T follicular helper cell (primary cell): Measurements from ENCODE around the gene EPAS1.
A peak's percentile ranks its signal among the peaks of the same experiment; 100 is the strongest.

ENCODE experiments used
- DNase-seq: peaks from one replicate; pipeline ENCODE4 v3.0.0-alpha.2; 2020; ENCODE audit warnings: low read depth

The EPAS1 gene

DNA sequence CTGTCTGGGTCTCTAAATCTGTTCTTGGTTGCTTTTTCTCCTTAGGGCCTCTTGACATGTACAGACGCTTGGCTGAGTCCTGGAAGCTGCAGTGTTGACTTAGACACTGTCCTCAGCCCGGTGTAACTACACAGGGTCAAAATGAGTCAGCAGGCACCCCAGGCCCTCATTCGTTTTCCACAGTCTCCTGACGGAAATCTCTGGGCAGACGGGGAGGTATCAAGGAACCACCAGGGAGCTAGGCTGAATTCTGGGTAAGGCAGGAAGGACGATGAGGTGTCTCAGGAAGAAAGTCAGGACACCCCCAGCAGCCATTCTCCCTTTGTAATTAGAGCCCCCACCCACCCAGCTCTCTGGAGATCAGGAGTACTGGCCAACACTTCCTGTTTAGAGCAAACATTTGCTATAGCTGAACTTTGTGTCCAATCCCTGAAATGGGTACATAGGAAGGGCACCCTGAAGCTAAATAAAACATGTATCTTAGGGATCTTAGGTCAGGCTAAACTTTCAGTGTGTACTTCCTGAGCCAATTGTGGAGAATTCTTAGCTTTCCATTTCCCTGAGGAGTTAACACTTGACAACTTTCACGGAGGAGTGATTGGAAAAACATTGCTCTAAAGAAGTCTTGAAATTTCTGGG, 23.9 kb upstream of the EPAS1 start:
- no peak for DNase-seq

DNA sequence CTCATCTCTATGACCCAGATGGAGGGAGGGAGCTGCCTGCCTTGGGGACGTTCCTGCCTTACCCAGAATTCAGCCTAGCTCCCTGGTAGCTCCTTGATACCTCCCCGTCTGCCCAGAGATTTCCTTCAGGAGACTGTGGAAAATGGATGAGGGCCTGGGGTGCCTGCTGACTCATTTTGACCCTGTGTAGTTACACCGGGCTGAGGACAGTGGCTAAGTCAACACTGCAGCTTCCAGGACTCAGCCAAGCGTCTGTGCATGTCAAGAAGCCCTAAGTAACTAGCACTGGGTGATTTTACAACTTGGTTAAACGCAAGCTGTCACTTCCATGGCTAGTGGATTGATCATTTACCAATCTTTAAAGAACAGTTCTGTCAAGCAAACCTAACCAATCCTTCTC, 23.3 kb upstream of the EPAS1 start:
- DNase-seq: no peak

DNA sequence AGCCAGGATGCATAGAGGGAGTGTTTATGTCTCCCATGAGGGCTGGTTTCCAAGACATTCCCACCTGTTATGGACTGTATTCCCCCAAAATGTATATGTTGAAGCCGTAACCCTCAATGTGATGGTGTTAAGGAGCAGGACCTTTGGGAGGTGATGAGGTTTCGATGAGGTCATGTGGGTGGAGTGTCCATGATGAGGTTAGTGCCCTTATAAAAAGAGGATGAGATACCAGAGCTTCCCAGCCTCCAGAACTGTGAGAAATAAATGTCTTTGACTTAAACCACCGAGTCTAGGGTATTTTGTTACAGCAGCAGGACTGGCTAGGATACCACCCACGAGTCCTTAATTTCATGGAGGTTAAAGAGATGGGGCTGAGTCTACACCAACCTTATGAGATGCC, 22.6 kb upstream of the EPAS1 start:
- no peak for DNase-seq

DNA sequence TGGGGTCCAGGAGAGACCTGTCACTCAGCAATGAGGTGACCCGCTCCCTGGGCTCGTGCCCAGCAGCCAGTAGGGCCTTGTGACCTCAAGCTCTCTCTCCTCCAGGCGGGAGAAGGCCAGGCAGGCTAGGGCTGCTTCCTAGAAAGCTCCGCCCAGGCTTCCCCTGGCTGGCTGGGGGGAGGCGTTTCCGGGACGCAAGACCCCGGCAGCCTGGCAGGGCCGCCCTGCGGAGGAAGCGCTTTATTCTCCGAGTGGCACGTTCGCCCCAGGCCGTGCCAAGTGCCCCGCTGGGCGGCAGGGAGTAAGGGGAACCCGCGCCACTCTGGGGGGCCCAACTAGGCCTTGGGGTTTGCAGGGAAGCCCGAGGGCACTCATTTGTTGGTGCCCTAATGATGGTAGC, 21.2 kb upstream of the EPAS1 start:
- DNase-seq: no peak

DNA sequence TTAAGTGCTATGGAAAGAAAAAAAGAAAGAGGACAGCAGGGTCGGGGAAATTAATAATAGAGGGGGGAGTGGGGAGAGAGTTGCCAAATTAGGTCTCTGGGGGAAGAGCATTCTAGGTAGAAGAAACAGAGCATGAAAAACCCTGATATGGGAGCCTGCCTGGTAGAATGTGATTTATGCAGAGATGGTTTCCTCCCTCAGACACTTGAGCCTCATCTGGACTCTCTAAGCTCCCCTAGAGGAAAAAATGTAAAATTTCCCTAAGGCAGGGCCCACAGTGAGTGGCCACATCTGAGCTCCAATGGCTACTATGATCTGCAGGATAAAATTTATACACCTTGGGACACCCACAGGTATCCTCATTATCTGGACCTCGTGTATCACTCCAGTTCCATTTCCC, 20.6 kb upstream of the EPAS1 start:
- DNase-seq: no peak

DNA sequence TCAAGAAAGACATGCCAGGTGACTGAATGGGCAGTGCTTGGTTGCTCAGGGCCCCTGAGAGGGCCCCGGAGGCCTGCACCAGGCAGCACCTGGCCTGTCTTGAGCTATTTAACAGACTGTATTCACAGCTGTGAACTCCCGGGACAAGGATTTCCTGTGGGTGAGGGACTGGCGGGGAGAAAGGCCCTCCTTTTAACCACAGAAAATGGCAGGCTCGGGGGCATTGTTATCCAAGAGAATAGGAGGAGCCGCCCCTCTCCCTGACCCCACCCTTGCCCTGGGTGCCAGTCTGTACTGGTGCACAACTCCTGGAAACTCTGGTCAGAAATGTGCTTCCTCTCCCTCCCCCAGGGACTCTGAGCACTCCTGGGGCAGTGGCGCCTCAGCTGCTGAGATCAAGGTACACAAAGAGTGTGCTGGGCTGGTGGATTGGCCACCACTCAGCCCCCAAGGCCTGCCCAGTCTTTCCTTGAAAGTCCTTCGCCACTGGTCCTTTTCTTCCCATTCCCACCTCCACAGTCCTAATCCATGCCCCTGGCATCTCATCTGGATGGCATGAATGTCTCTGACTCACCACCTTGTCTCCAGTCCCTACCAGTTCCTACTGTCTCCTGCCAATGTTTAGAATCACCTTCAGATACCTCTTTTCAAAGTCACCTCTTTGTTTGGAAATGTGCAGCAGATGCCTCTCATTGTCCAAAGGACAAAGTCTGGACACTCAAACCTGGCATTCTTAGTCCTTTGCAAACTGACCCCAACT, 19.6 kb upstream of the EPAS1 start:
- DNase-seq: no peak

DNA sequence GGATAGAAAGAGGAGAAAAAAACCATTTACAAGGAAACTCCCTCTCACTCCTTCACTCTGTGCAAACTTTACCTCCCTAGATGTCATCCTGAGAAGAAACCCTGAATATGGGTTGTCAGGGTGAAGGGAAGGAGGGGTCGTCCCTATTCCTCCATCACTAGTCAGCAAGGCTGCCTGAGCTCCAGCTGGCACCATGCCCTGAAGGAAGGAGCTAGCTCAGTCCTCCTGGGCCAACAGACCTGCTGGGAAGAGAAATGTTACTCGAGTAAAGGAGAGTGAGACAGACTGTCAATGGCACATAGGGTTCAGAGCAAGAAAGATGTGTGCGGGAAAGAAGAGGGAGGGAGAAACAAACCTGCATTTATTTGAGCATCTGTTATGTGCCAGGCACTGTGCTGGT, 18.3 kb upstream of the EPAS1 start:
- DNase-seq: no peak

DNA sequence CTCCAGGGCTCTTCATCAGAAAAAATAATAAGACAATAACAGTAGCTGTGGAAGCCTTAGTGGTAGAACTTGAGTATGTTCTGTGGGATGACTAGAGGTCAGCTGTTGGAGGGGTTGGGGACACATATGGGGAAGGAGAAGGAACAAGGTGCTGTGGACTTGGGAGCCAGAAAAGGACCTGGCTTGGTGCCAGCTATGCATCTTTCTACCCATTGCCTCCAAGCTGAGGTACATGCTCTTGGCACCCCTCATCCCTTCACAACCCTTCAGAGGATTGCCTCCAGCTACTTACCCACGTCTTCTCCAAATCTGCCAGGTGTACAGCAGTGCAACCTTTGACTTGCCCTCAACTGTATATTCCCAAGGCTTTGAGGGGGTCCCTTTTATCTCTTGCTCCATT, 15.3 kb upstream of the EPAS1 start:
- no peak for DNase-seq

DNA sequence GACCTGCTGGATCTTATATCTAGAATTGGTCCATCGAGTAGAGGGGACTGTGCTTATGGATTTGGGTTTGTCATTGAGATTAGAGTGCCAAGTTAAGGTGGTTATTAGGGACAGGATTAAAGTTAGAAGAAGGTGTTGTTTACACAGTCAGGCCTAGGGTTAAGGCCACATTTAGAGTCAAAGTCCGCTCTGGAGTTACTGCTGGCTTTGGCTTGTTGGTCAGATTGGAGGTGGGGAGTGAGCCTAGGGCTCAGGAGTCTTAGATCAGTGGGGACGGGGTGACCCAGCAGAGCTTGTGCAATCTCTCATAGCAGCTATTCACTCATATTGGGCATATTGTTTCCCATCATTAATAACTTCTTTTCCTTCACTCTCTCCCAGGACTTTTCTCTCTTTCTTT, 13.5 kb upstream of the EPAS1 start:
- no peak for DNase-seq

DNA sequence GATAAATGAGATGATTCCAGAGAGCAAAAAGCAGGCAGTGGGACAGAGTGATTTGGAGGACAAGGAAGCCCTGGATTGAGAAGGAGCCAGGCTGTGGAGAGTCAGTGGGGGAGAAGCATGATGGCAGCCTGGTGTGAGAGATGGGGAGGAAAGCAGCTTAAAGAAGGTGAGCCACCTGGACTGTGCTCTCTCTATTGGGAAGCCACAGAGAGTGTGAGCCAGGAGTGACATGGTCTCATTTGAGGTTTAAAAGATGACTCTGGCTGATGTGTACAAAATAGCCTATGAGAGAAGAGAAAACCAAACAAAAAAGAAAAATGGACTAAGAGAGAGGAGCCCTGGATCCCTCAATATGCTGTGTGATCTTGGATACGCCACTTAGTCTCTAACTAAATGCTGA, 12.9 kb upstream of the EPAS1 start:
- DNase-seq: no peak

DNA sequence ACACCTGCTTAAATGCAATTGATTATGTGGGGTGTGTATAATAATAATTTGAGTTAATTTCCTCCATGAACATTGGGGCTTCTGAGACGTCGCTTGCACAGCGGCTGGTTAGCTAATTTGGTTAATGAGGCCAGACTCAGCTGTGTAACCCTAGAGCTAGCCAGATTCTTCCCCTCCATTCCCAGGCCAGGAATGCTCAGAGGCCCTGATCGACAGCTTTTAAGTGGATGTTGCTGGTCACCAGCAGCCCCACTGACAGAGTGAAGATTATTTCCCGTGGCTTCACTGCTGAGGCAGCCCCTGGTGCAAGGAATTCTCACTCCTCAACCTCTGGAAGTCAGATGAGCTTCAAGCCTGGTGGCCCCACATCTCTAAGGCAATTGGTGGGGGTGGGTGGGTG, 12.4 kb upstream of the EPAS1 start:
- no peak for DNase-seq

DNA sequence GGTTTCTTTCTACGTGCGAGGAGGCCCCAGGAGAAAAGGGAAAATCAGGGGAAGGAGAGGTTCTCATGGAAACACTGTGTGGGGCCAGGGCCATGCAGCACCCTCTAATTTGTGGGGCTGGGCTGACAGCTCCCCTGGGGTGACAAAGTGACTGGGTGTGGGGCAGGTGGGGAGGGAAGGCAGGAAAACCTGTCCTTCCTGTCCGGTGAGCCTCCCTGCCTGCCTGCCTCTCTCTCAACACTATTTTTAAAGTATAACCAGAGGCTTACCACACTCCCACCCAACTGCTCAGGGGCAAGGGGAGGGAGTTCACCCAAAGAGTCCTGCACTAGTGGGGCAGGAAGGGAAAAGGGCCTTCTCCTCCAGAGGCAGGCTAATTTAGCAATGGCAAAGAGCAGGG, 10.5 kb upstream of the EPAS1 start:
- DNase-seq: no peak

DNA sequence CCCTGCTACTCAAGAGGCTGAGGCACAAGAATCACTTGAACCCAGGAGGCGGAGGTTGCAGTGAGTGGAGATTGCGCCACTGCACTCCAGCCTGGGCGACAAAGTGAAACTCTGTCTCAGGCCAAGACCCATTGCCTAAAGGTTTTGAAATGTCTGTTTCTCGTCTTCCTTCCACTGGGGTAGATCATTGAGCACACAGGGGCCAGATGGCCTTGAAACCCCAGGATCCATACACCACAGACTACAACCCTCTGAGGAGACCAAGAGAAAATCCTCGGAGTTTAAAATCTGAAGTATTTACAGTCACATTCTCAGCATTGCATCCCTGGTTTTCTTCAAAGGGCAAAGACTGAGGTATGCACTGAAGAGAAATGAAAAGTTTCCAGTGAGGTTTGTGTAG, 7.1 kb upstream of the EPAS1 start:
- DNase-seq: no peak

DNA sequence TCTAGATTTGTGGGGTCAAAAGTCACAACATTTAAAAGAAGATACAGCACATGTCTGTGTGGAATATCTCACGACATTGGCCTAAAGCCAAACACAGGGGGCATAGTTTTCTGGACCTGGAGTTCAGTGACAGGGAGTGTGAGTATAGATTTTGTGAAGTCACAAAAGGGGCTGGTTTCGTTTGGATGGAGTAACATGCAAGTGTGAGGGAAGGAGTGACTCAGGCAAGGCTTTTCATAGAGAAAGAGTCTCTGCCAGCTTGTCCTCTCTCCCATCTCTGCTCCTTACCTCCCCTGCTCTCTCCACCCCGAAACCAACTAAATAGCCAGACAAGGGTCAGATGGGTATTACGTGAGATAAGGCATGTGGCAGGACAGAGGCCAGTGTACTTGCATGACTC, 3.7 kb upstream of the EPAS1 start:
- no peak for DNase-seq

DNA sequence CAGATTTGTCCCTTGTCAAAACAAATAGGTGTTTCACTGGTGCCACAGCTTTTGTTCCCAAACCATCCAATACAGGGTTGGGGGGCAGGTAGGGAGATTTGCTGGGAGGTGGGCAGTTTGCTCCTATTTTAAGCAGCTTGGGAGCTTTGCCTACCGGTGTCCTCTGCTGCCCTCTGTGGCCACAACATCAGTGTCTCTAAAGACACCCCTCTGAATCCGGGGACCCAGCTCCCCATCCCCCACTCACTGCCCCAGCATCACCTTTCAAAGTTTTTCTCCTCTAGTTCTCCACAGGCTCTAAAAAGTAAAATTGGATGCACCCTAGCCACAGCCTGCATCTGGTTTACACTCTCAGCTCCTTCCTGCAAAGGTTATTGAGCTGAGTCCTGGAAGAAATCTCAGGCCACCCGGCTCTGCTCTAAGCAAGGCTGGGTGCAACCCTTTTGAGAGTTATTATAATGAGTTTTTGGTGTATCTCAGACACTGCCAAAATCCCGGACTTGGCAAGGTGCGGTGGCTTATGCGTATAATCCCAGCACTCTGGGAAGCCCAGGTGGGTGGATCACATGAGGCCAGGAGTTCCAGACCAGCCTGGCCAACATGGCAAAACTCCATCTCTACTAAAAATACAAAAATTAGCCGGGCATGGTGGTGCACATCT, 2.9 kb upstream of the EPAS1 start:
- no peak for DNase-seq

DNA sequence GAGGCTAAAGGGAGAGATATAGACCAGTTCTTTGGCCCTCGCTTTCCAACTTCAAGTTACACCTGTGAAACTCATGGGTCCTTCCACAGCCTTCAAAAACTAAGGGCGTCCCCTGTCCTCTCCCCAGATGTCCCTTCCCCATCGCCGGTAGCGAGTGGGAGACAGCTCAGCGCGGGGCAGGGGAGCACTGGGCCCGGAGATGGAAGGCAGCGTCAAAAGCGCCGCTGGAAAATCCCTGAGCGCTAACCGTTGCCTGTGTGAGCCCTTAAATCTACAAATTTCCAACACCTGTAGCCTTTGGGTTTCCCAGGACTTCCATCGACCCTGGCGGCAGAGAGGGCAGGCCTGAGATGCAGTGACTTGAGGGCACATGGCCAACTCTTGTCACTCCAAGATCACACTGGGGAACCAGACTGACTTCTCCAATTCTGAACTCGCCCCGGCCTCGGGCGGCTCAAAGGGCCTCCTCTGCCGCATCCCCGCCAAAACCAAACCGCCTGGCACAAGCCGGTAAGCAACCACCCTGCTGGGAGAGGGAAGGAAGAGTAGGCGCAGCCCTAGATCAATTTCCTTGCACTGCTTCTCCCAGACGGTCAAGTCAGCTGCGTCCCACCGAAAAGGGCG, 879 bp upstream of the EPAS1 start:
- DNase-seq: no peak

DNA sequence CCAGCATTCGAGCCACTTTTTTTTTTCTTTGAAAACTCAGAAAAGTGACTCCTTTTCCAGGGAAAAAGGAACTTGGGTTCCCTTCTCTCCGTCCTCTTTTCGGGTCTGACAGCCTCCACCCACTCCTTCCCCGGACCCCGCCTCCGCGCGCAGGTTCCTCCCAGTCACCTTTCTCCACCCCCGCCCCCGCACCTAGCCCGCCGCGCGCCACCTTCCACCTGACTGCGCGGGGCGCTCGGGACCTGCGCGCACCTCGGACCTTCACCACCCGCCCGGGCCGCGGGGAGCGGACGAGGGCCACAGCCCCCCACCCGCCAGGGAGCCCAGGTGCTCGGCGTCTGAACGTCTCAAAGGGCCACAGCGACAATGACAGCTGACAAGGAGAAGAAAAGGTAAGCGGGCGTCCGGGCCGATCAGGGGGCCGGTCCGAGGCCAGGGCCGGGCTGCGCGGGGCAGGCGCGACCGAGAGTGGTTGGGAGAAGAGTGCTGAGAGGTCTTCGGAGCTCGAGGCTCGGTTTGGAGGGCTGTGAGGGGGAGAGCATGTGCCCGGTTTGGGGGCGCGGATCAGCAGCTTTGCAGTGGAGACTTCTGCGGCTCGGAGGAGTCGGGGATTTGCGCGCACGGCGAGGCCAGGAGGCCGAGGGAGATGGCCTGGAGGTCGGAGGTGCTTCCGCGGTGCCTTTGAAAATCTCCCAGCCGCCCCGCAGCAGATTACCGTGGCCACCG, 502 bp downstream of the EPAS1 start:
- peak; percentile 63 for DNase-seq

DNA sequence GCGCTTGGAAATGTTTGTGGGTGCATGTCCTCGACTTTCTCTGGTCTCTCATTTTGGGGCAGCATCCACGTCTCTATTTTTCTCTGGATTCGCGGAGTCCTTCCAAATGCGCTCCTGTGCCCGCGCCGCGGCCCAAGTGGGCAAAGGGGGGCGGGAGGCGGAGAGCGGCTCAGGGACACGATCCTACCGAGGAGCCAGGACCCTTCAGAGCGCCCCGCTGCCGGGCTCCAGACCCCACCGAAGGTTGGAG, 990 bp downstream of the EPAS1 start:
- DNase-seq: no peak

DNA sequence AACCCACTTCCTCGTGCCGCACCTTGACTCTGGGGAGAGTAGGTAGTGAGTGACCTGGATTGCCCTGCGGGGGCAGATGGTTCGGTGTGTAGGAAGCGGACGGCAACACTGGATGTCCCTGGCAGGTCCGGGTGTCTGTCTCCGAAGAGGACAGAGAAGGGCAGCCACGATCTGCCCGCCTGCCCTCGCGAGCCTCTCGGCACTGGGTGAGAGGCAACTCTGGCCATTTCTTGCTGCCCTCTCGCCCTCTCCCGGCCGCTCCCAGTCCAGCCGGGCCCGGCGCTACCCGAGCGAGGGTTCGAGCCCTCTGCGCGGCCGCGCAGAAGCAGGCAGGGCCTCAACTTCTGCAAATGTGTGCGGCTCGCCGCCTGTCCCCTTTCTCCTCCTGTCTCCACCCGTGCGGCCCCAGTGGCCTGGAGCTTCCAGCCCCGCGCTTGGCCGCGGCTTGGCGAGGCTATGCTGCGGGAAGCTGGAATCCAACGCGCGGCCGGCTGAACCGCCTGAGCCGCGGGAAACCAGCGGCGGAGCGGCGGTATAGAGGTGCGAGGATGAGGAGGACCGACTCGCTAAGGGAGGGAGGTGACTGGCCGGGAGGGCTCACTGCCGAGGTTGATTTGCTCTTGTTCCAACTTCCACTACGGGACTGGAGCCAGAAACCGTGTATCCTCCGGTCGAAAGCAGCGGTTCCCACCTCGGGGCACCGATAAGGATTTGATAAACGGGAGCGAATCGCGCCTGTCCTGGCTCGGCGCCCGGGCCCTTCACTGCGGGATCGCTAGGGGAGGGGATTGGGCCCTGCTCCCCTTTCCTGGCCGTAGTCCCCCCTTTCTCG, 1.5 kb downstream of the EPAS1 start:
- DNase-seq: no peak

DNA sequence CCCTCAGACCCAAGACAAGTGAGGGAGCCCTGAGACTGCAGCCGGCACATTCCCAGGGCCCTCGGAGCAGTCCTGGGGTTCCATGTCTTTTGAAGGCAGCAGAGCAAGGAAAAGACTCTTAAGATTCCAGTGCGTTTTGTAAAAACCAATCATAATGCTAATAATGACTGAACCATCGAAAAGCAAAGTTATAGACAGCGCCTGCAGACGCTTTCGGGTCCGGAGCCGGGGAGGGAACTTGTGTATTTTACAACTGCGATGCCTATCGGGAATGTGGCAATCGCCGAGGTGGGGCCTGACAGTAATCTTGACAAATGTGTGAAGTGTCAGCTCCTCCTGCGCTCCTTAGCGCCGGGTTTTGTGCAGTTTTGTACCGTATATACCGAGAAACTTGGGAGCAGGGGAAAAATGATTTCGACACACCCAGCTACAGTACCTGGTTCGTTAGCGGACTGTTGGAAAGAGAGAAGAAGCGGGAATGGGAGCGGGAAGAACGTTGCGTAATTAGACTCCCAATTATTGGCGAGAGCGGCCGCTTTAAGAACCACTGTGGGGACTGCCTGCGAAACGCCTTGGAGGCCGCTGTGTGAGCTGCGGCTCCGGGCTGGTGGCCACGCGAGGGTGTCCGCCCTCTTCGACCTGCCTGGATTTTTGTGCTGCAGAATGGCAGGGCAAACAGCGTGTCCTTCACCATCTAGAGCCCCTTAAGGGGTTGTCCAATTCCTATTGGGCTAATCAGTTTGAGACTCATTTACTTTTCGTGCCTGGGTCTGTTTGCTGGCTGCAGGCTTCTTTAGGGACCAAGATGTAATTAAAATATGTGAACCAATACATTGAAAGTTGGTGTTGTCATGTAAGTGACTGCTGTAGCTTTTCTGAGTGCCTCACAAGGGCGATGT, 2.4 kb downstream of the EPAS1 start:
- DNase-seq: no peak

DNA sequence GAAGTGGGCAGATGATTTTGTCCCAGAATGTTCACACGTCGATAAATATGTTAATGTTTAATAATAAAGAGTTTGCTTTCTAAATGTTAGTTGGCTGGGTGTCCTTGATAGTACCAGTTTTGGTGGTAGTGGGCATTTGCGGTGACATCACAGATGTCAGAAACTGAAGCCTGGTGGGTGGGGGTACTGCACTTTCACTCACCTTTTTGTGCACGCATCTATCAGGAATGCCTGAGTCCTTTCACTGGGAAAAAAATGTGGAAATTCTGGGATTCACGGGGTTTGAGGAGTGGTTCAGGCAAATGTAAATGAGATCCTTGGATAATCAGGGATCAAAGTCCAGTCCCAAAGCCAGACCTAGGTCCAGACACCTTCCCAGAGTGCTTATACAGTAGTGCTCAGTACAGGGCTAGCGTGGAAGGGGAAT, 3.2 kb downstream of the EPAS1 start:
- DNase-seq: no peak
